AG09309 (cell line): ENCODE data around the gene RBFOX2.

Experiments
- DNase-seq: peaks from one replicate; pipeline ENCODE4 v3.0.0-alpha.2; 2010; ENCODE audit warnings: low read depth
- H3K4me3 ChIP-seq: 2 replicates; pipeline ENCODE4 v1.5.1; 2011; ENCODE audit warnings: mild to moderate bottlenecking, low read depth, low read length, moderate library complexity; ENCODE audit not compliant: control insufficient read depth
- TF ChIP-seq, protein P1 (sequence below): IDR thresholded peaks from 2 replicates; pipeline ENCODE4 v1.5.1; 2011; ENCODE audit warnings: mild to moderate bottlenecking, low read depth, low read length, inconsistent platforms; ENCODE audit not compliant: insufficient read depth, control insufficient read depth; ENCODE audit errors: missing control alignments

The RBFOX2 gene

DNA sequence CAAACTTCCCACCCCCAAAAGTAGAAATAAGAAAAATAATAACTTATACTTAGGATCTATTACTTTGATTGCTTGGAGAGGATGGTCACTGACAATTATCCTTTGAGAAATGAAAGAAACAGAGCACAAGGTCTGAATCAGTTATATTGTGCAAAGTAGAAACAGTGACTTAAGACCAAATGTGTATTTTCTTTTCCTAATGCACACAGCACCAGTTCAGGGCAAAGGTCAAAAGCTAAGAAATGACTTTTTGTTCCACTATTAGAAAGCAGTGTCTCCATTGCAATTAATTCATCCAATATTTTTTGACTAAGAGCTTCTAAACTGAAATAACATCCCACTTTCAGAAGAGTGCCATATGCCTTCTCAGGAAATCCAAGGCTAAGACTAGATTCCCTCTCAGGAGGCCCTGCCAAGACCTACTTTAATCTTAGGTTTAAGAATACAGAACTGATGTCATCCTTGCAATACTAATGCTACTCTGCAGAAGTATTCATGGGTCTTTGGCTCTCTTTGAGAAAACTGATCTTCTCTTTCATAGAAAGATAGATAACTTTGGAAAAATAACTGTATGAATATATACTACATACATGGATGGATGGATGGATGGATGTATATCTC, 164.0 kb downstream of the RBFOX2 start:
- TF ChIP-seq, protein P1, sequence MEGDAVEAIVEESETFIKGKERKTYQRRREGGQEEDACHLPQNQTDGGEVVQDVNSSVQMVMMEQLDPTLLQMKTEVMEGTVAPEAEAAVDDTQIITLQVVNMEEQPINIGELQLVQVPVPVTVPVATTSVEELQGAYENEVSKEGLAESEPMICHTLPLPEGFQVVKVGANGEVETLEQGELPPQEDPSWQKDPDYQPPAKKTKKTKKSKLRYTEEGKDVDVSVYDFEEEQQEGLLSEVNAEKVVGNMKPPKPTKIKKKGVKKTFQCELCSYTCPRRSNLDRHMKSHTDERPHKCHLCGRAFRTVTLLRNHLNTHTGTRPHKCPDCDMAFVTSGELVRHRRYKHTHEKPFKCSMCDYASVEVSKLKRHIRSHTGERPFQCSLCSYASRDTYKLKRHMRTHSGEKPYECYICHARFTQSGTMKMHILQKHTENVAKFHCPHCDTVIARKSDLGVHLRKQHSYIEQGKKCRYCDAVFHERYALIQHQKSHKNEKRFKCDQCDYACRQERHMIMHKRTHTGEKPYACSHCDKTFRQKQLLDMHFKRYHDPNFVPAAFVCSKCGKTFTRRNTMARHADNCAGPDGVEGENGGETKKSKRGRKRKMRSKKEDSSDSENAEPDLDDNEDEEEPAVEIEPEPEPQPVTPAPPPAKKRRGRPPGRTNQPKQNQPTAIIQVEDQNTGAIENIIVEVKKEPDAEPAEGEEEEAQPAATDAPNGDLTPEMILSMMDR, result no peak
- H3K4me3 ChIP-seq, result no peak overlapping the region
- DNase-seq, result no peak

DNA sequence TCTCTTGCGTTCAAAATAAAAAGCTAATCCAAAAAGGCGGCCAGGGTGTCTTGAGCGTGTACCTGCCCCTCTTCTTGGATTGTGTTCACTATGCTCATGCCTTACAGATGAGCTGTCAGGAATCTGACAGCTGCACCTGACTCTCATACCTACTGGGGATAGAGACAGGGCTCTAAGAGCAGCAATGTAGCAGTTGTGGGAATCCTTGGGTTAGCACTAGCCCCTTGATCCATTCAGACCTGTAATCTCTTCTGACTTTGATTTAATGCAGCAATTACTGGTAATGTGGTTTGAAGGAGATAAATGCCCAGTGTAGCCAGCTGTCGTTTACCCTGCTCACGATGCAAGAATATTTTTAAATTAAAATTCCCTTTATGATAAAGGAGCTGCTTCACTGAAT, 165.2 kb downstream of the RBFOX2 start:
- DNase-seq, result no peak
- no peak overlapping the region for H3K4me3 ChIP-seq
- TF ChIP-seq, protein P1, result no peak

DNA sequence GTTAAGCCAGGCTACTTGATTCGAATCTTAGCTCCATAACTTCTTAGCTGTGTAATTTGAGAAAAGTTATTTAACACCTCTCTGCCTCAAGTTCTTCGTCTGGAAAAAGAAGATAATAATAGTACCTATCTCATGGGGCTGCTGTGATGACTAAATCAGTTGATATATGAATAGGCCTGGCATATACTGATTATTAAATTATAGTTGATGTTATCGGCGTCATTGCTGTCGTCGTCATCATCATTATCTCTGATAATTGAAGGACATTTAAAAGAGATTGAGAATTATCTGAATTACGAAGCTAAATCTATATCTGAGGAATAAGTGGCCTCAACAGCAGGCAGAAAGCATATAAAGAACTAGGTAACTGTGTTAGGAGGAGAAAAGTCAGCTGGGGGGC, 165.9 kb downstream of the RBFOX2 start:
- TF ChIP-seq, protein P1, result no peak
- no peak for DNase-seq
- H3K4me3 ChIP-seq, result no peak overlapping the region

DNA sequence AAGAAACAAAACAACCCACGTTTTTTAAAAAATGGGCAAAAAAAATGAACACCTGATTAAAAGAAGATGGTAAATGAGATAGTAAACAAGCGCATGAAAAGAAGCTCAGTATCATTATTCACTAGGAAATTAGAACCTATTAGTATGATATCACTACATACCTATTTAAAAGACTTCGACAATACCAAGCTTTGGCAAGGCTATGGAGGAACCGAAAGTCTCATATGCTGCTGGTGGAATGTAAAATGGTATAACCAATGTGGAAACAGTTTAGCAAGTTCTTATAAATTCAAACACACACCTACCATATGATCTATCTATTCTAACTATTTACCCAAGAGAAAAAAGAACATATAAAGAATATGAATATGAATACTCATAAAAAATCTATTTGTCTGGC, 167.2 kb downstream of the RBFOX2 start:
- H3K4me3 ChIP-seq, result no peak overlapping the region
- TF ChIP-seq, protein P1, result no peak
- DNase-seq, result no peak

DNA sequence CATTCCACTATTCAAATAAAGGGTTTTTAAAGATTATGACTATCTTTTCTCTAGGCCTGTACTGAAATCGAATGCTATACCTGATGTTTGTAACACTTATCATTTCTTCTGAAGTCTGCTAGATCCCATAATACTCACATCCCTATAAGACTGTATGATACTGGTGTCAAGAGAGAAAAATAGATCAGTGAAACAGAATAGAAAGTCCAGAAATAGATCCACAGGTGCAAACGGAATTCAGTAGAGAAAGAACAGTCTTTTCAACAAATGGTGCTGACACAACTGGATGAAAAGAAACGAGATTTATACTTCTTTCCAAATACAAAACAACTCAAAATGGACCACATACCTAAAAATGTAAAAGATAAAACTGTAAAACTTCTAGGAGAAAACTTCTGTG, 167.8 kb downstream of the RBFOX2 start:
- TF ChIP-seq, protein P1, result no peak
- no peak for DNase-seq
- H3K4me3 ChIP-seq, result no peak overlapping the region

DNA sequence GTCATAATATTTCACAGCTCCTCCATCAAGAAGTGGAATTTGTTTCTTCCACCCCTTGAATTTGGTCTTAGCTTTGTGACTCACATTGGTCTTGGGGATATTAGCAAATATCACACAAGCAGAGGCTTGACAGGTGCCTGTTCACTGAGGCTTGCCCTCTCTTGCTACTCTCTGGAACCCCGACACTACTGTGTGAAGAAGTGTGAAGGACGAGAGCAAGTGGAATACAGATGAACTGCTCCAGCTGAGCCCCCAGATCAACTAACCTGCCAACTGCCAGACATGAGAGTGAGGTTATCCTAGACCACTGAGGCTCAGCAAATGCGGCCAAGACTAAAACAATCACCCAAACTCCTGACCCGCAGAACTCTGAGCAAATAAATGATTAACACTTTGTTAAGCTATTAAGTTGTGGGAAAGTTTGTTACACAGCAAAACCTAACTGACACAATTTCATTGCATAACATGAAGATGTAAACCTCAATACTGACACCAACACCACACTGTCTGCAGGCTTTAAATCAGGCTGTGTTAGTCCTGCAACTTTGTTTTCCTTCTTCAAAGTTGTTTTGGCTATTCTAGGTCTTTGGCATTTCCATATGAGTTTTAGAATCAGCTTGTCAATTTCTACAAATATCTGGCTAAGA, 168.4 kb downstream of the RBFOX2 start:
- no peak for DNase-seq
- TF ChIP-seq, protein P1, result no peak
- no peak overlapping the region for H3K4me3 ChIP-seq
